ENCODE results near the gene BAZ2A. TPM values are rescaled to one million over a fixed set of nuclear protein-coding genes. Genes with fewer than 3 reads are reported as not detected.

BAZ2A gene
- total RNA-seq, 1 donor from 2014 or later: 92.8 TPM

DNA sequence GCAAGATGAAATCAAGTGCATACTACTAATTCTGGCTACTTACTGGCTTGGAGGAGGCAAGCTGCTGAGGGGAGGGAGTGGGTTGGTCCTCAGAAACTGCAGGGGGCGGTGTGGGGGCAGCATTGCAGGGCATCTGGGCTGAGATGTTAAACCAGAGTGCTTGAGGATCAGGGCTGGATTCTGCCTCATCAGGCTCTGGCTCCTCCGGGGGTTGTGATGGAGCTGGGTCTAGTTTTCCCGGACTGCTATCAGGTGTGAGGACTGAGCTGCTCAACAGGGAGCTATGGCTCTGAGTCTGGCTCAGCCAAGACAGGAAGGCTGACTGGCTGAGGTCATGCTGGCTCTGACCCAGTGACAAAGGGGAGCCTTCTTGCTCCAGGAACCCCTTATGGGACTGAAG is 28.6 kb downstream of the BAZ2A start:
- TF ChIP-seq, protein P1, sequence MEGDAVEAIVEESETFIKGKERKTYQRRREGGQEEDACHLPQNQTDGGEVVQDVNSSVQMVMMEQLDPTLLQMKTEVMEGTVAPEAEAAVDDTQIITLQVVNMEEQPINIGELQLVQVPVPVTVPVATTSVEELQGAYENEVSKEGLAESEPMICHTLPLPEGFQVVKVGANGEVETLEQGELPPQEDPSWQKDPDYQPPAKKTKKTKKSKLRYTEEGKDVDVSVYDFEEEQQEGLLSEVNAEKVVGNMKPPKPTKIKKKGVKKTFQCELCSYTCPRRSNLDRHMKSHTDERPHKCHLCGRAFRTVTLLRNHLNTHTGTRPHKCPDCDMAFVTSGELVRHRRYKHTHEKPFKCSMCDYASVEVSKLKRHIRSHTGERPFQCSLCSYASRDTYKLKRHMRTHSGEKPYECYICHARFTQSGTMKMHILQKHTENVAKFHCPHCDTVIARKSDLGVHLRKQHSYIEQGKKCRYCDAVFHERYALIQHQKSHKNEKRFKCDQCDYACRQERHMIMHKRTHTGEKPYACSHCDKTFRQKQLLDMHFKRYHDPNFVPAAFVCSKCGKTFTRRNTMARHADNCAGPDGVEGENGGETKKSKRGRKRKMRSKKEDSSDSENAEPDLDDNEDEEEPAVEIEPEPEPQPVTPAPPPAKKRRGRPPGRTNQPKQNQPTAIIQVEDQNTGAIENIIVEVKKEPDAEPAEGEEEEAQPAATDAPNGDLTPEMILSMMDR (IDR thresholded peaks at IDR 0.05): no peak
- TF ChIP-seq POLR2A (IDR thresholded peaks at IDR 0.05): no peak
- no peak for TF ChIP-seq POLR2AphosphoS5 (IDR thresholded peaks at IDR 0.05; ENCODE audit: insufficient read depth in 1 of 2, low read depth in 1 of 2)
- H3K36me3 ChIP-seq: peaks cover 16 to 98% of the 10 kb centered on the region in 2 donors
- H3K4me1 ChIP-seq: no peaks in the 10 kb centered on the region
- H3K27ac ChIP-seq: no peak overlapping the region
- no peak overlapping the region for H3K4me3 ChIP-seq
- no peaks in the 10 kb centered on the region for H3K9me3 ChIP-seq
- H3K27me3 ChIP-seq: no peaks in the 10 kb centered on the region
- intact Hi-C loops (cut with DNase I): no loop called here
- no peak for DNase-seq (ENCODE audit: extremely low spot score in 2 of 2)

DNA sequence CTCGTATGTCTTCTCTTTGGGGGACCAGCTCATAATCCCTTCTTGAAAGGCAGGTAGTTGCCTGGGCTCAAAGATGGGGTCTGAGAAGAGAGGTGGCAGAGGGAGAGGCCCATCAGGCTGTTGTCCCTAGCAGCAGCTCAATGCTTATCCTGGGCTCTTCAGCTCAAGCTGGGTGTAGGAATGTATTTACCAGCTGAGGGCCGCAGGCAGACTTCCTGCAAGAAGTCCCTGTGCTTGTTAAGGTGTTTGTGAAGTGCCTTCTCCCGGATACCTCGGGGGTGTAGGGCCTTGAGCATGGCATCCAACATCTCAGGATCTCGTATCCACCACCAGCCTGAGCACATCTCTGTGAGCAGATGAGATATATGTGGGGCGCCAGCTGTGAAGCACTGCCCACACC is 29.4 kb downstream of the BAZ2A start:
- TF ChIP-seq, protein P1 (IDR thresholded peaks at IDR 0.05): no peak
- TF ChIP-seq POLR2AphosphoS5 (IDR thresholded peaks at IDR 0.05; ENCODE audit: insufficient read depth in 1 of 2, low read depth in 1 of 2): no peak
- no peak for TF ChIP-seq POLR2A (IDR thresholded peaks at IDR 0.05)
- Histone ChIP-seq H3K27ac (no peak overlapping the region), H3K9me3 (no peaks in the 10 kb centered on the region), H3K4me1 (no peaks in the 10 kb centered on the region), H3K36me3 (peaks cover 14 to 90% of the 10 kb centered on the region in 2 donors), H3K27me3 (no peaks in the 10 kb centered on the region), H3K4me3 (no peak overlapping the region)
- no peak for DNase-seq (ENCODE audit: extremely low spot score in 2 of 2)
- intact Hi-C loops (cut with DNase I): no loop called here

DNA sequence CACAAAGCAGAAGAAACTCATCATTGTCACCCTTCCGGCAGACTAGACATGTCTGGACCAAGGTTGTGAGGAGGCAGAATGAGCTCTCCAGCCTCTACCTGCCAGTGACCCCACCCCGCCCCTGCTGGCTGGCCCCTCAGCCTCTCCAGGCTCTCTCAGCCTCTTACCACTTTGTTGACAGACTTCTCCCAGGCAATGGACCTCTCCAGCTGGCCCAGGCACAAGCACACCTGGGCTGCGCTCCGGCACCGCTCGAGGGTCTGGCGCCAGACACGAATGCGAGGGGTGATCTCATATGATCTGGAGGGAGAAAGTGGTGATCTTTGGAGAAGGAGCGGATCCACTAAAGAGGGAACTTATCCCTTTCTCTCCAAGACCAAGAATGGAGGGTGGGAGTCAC is 30.3 kb downstream of the BAZ2A start:
- Histone ChIP-seq H3K27ac (no peak overlapping the region), H3K4me3 (no peak overlapping the region), H3K4me1 (no peaks in the 10 kb centered on the region), H3K27me3 (no peaks in the 10 kb centered on the region), H3K9me3 (no peaks in the 10 kb centered on the region), H3K36me3 (peaks cover 9 to 81% of the 10 kb centered on the region in 2 donors)
- no peak for TF ChIP-seq POLR2AphosphoS5 (IDR thresholded peaks at IDR 0.05; ENCODE audit: insufficient read depth in 1 of 2, low read depth in 1 of 2)
- TF ChIP-seq, protein P1 (IDR thresholded peaks at IDR 0.05): no peak
- no peak for TF ChIP-seq POLR2A (IDR thresholded peaks at IDR 0.05)
- no peak for DNase-seq (ENCODE audit: extremely low spot score in 2 of 2)
- intact Hi-C loops (cut with DNase I): no loop called here

DNA sequence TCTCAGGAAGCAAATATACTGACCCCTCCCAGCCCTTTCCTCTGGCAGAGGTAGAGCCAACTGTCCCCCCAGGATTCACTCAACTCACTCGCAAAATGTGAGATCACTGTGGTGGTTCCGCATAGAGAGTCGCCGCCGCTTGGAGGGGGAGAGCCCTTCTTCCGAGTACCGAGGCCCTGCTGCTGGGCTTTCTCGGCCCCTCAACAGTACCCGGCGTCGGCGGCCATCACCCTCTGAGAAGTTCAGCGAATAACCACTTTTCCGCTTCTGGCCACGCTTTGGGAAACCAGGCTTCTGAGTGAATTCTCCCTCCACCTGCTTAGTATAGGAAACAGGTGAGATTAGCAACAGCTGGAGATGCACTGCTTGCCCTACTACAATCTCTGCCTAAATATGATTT is 31.1 kb downstream of the BAZ2A start:
- intact Hi-C loops (cut with DNase I): no loop called here
- Histone ChIP-seq H3K4me3 (no peak overlapping the region), H3K4me1 (peaks cover 3% of the 10 kb centered on the region), H3K36me3 (peaks cover 9 to 73% of the 10 kb centered on the region in 2 donors), H3K9me3 (no peaks in the 10 kb centered on the region), H3K27ac (no peak overlapping the region), H3K27me3 (no peaks in the 10 kb centered on the region)
- TF ChIP-seq POLR2AphosphoS5 (IDR thresholded peaks at IDR 0.05; ENCODE audit: insufficient read depth in 1 of 2, low read depth in 1 of 2): no peak
- no peak for TF ChIP-seq POLR2A (IDR thresholded peaks at IDR 0.05)
- TF ChIP-seq, protein P1 (IDR thresholded peaks at IDR 0.05): no peak
- DNase-seq (ENCODE audit: extremely low spot score in 2 of 2): no peak

DNA sequence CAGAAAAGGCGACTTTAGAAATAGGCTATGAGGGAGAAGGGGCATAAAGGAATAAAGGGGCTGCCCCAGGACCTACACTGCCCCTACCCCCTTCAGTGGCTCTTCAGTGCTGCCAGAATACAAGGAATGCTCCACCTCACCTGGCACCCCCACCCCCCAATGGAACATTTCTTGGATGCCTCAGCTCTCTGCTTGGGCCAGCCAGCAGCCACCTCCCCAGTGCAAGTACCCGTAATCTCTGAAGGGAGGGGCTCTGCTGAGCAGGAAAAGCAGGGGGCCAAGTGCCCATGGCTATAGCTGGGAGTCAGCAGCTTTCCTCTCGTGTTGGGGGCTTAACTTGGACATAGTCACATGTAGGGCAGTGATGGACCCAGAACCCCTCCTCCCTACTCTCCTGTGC is 33.3 kb downstream of the BAZ2A start:
- no peak overlapping the region for H3K4me3 ChIP-seq
- H3K9me3 ChIP-seq: no peaks in the 10 kb centered on the region
- DNase-seq (ENCODE audit: extremely low spot score in 2 of 2): no peak
- no peaks in the 10 kb centered on the region for H3K27me3 ChIP-seq
- peaks cover 9 to 51% of the 10 kb centered on the region in 2 donors for H3K36me3 ChIP-seq
- intact Hi-C loops (cut with DNase I): no loop called here
- no peak overlapping the region for H3K27ac ChIP-seq
- H3K4me1 ChIP-seq: peaks cover 10% of the 10 kb centered on the region
- TF ChIP-seq POLR2A (IDR thresholded peaks at IDR 0.05): no peak
- no peak for TF ChIP-seq POLR2AphosphoS5 (IDR thresholded peaks at IDR 0.05; ENCODE audit: insufficient read depth in 1 of 2, low read depth in 1 of 2)
- TF ChIP-seq, protein P1 (IDR thresholded peaks at IDR 0.05): no peak
